Retinal pigment epithelial cell (primary cell): Measurements from ENCODE around the gene NPC2.
A peak's percentile ranks its signal among the peaks of the same experiment; 100 is the strongest.

Experiments
- DNase-seq: peaks from one replicate; pipeline ENCODE4 v3.0.0-alpha.2; 2010; ENCODE audit warnings: low read depth
- H3K4me3 ChIP-seq: 2 replicates; pipeline ENCODE4 v1.5.1; 2011; ENCODE audit warnings: mild to moderate bottlenecking, low read length, control low read depth, moderate library complexity
- CTCF ChIP-seq: conservative IDR thresholded peaks from 2 replicates; pipeline ENCODE4 v1.5.1; 2011; ENCODE audit warnings: low read depth, low read length, control low read depth, inconsistent platforms

NPC2 gene

DNA sequence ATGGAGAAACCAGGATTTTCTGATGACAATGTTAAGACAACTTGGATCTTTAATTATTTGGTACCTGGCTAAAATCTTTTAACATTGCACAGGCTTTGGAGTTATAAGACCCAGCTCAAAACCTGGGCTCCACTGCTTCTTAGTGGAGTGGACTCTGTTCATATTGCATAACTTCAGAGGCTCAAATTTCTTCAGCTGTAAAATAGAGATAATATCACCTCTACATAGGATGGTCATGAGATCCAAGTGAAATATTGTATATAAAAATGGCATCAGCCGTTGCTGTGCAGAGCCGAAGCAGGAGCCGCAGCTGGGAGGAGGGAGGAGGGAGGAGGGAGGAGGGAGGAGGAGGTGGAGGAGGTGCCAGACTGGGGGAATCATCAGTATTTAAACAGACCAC, 10.5 kb downstream of the NPC2 start:
- no peak overlapping the region for H3K4me3 ChIP-seq
- no peak for DNase-seq
- TF ChIP-seq CTCF, result no peak

- no peak for DNase-seq
- no peak overlapping the region for H3K4me3 ChIP-seq
- no peak for TF ChIP-seq CTCF
Observed at GRCh38 chr14:74480046-74480445, 13.1 kb downstream of the NPC2 start.

DNA sequence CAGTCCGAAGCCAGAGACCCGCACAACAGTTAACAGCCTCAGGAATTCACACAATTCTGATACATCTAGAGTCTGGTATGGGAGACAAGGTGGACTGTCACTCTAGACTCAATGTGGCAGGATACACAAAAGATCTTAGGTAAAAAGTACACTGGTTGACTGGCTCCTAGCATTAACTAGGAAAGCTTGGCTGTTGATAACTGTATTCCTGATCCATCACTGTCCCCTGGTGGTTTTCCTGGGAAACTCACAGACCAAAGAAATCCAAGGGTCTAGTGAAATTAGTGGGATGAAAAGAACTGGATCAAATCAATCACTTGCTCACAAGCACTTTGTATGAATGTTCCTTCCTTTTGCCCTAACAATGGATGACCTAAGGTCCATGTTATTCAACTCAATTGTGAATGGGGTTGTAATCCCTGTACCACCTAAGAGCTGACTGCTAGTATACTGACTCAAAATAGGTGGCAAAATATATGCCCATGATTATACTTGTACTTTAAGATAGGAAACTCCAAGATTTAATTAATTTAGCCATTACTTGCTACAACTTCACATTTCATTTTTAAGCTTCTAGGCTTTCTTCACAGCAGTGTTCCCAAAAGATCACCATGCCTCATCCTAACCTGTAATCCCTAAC, 14.0 kb downstream of the NPC2 start:
- DNase-seq, result no peak
- H3K4me3 ChIP-seq, result no peak overlapping the region
- TF ChIP-seq CTCF, result peak; percentile 81

DNA sequence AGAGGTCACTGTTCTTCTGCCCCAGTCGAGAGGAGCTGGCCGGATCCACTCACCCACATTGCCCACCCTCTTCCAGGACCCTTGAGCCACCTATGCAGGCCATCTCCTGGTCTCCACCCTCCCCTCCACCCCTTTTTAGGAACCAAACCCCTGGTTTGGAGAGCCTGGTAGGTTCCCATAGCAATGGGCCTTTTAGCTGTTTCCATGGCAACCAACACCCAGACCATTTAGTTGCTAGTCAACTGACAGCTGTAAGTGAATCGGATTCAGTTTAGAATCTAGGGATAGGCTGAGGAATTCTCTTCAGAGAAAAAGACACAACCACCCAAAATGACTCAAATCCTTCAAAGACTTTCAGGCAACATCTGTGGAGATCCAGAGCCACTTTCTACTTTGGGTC, 16.5 kb downstream of the NPC2 start:
- TF ChIP-seq CTCF, result no peak
- DNase-seq, result no peak
- H3K4me3 ChIP-seq, result no peak overlapping the region

DNA sequence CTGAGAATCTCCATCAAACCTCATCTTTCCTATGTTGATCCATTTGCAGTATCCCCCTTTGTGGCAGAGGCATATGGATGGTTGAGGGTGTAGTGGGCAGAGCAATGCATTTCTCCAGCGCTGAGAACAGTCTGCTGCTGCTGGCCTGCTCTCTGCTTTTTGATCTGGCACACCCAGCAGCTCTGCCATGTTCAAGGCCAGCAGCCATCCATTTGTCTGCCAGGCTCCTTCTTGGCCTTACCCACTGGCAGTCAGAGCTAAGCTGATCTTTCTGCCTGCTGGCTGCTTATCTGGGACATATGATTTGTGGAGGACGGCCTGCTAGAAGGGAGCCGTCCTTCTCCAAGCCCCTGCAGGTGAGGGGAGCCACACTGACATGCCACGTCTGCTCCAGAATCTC, 17.0 kb downstream of the NPC2 start:
- no peak overlapping the region for H3K4me3 ChIP-seq
- no peak for DNase-seq
- TF ChIP-seq CTCF, result no peak

- peak; percentile 59 for DNase-seq
- TF ChIP-seq CTCF, result no peak
- no peak overlapping the region for H3K4me3 ChIP-seq
Observed at GRCh38 chr14:74475678-74476077, 17.4 kb downstream of the NPC2 start.

- no peak for TF ChIP-seq CTCF
- DNase-seq, result no peak
- no peak overlapping the region for H3K4me3 ChIP-seq
Observed at GRCh38 chr14:74474376-74474775, 18.7 kb downstream of the NPC2 start.
